GM12873 (cell line): ENCODE data around the gene RAC2.

Experiments used
- CTCF ChIP-seq: IDR thresholded peaks from 2 replicates; pipeline ENCODE4 v1.5.1; 2012; ENCODE audit warnings: low read depth, mild to moderate bottlenecking, moderate library complexity, low read length, control low read depth; ENCODE audit not compliant: insufficient read depth; ENCODE audit errors: missing control alignments

The RAC2 gene

GRCh38 chr22:37206841-37207821 lies 36.9 kb downstream of the RAC2 start:
- TF ChIP-seq CTCF = no peak

GRCh38 chr22:37206118-37206840 lies 37.8 kb downstream of the RAC2 start:
- TF ChIP-seq CTCF = no peak

- no peak for TF ChIP-seq CTCF
Measured at GRCh38 chr22:37205046-37205445, 39.0 kb downstream of the RAC2 start.

GRCh38 chr22:37204045-37204655 lies 39.9 kb downstream of the RAC2 start:
- TF ChIP-seq CTCF = no peak

- TF ChIP-seq CTCF = no peak
Measured at GRCh38 chr22:37203354-37204044, 40.6 kb downstream of the RAC2 start.

- TF ChIP-seq CTCF = no peak
Measured at GRCh38 chr22:37202716-37203115, 41.4 kb downstream of the RAC2 start.
